Lower leg skin (tissue), 3 donors: ENCODE data around the gene TMEM272.

Experiments
- POLR2A ChIP-seq, 2 donors: fragments of 450-650 bp; IDR thresholded peaks; one replicate each; pipeline ENCODE4 v1.6.1; 2016 to 2017; ENCODE audit warnings: antibody characterized with exemption in 2 of 2, mild to moderate bottlenecking in 1 of 2, moderate library complexity in 1 of 2
- TF ChIP-seq, protein P1 (sequence below), 3 donors: fragments of 450-650 bp; IDR thresholded peaks; one replicate each; pipeline ENCODE4 v1.5.1; 2016; ENCODE audit warnings: antibody characterized with exemption in 3 of 3, mild to moderate bottlenecking in 3 of 3, moderate library complexity in 2 of 3

DNA sequence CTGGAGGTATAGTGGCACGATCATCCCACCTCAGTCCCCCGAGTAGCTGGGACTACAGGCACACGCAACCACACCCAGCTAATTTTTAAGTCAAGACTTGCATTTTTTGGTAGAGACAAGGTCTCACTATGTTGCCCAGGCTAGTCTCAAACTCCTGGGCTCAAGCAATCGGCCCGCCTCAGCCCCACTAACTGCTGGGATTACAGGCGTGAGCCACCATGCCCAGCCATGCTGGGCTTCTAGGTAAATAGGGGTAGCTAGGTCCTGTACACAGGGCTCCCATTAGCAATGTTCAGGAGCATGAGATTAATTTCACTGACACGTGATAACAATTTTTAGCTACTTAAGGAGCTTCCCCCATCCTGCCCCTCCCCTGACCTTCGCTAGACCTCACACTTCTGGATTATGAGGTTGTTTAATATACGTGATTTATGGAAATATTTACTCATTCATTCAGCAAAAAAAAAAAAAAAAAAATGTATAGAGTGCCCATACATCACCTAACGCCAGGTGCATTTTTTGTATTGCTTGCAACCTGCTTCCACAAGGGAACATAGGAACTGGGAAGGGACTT is 19.2 kb downstream of the TMEM272 start:
- TF ChIP-seq, protein P1, sequence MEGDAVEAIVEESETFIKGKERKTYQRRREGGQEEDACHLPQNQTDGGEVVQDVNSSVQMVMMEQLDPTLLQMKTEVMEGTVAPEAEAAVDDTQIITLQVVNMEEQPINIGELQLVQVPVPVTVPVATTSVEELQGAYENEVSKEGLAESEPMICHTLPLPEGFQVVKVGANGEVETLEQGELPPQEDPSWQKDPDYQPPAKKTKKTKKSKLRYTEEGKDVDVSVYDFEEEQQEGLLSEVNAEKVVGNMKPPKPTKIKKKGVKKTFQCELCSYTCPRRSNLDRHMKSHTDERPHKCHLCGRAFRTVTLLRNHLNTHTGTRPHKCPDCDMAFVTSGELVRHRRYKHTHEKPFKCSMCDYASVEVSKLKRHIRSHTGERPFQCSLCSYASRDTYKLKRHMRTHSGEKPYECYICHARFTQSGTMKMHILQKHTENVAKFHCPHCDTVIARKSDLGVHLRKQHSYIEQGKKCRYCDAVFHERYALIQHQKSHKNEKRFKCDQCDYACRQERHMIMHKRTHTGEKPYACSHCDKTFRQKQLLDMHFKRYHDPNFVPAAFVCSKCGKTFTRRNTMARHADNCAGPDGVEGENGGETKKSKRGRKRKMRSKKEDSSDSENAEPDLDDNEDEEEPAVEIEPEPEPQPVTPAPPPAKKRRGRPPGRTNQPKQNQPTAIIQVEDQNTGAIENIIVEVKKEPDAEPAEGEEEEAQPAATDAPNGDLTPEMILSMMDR (IDR thresholded peaks at IDR 0.05): no peak
- TF ChIP-seq POLR2A (IDR thresholded peaks at IDR 0.05): no peak
